HG03432 (cell line): ENCODE measurements around the gene SSH2.

Experiments
- ATAC-seq: cut with Tn5 transposase; IDR thresholded peaks from one replicate; pipeline ENCODE4 v1.9.1; 2021; ENCODE audit warnings: mild to moderate bottlenecking, moderate library complexity; ENCODE audit not compliant: unreplicated experiment

The SSH2 gene

DNA sequence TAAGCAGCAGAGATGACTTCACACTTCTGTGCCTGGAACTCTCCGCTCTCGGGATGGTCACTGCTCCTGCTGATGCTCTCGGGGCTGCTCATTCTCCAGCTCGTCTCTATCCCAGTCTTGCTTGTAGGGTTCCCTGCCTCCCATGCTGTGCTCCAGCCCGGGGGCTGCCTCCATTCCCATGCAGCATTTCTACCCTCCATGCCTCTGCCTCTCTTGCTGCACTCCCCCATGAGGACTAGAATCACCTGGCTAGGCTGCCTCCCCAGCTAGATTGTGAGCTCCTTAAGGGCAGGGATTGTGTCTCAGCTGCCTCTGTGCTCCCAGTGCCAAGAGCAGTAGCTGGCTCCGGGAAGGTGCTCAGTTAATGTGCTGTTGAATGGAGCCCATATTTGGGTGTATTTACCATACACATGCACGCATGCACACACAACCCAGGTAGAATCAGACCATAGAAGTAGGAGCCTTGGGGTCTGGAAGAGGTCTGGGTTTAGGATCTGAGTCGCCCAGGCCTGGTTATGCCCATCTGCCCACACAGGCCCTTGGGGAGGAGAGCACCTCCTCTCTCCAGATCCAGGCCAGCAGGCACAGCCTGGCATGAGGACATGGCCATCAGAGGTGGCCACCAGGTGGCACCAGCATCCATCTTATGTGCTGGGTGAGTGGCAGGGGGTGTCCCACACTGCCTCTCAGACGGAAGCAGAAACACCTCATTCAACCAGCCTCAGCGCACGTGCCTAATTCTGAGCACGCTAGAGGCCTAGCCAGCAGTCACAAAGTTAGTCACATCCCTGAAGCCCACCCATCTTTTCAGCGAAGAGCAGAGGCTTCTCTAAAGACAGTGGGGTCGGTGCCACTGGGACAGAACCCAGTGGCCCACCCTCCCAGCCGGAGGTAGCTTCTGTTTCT, 349.9 kb downstream of the SSH2 start:
- peak; percentile 69 for ATAC-seq

DNA sequence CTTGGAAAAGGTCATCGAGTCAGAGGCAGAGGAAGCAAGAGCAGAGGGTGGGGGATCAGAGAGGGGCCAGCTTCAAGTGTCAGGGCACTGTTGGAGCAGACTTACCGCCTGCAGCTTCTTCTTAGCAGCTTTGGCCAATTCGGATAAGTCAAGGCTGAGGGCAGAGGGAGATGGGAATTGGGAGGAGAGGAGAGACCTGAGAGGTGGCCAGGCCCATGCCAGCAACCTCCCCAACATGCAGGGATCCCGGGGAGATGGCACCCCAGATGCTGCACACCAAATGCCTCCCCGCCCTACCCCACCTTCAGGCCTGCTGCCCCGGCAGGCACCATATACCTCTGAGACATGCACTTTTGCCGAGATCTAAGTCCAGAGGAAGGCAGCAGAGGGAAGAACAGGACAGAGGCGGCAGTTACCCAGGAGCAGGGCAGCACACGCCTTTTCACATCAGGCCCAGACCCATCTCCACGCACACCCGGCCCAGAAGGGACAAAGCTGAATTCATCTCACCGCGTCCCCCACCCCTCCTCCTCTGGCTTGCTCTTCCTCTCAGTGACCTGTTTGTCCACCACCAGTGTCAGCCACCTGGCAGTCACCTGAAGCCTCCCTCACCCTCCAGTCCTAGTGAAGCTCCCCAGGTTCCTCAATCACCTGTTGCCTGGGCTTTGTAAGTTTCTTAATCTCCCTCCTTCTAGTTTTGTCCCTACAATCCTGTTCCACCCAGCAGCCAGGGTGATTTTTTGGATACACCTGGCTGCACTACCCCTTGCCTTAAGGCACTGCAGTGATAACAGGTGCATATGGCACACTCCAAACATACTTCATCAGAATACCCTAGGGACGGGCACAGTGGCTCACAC, 351.2 kb downstream of the SSH2 start:
- no peak for ATAC-seq

DNA sequence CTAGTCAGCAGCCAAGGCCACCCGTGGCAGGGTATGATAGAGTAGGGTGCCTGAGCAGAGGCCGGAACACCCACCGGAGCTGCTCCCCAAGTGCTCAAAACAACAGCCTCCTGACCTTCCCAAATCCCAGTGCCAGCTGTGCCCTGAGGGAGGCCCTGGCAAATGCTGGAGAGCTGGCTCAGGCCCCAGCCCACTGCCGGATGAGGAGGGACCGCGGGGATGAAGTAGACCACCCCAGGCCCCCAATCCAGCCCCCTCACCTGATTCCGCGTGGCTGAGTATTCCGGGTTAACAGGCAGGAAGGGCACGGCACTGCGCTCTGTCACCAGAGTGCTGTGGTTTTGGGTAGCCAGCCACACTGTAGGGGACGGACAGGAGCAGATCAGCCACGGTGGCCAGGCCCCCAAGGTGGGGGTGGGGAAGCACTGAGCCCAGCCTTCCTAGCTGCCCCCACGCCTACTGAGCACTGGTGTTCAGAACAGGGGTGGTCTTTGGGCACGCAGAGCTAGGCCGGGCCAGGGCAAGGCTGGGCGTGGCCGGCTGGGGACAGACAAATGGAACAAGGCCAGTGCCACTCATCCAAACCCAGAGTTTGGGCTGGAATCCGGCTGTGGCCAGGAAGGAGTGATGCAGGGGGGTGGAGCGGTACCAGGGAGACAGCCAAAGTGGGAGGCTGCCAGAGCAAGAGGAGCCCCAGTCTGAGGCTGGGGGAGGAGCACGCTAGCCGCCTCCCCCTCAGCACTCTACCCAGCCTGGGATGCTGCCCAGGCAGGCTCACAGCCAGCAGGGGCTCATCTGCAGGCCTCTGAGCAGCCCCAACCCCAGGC, 352.4 kb downstream of the SSH2 start:
- ATAC-seq: no peak

DNA sequence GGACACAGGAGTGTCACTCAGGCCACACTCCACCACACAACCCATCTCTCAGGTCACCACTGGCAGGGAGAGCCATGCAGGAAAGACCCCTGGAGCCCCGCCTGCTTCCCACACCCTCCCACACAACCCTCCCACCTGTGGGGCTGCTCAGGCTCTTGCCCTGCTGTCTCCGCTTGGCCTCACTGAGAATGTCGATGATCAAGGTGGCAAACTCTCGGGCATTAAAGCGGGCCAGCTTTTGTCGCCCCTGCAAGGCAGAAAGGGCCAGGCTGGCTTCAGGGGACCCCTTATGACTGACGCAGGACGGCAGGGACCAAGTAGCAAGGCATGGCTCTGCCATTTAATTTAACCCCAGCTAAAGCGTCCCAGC, 353.0 kb downstream of the SSH2 start:
- ATAC-seq: no peak

DNA sequence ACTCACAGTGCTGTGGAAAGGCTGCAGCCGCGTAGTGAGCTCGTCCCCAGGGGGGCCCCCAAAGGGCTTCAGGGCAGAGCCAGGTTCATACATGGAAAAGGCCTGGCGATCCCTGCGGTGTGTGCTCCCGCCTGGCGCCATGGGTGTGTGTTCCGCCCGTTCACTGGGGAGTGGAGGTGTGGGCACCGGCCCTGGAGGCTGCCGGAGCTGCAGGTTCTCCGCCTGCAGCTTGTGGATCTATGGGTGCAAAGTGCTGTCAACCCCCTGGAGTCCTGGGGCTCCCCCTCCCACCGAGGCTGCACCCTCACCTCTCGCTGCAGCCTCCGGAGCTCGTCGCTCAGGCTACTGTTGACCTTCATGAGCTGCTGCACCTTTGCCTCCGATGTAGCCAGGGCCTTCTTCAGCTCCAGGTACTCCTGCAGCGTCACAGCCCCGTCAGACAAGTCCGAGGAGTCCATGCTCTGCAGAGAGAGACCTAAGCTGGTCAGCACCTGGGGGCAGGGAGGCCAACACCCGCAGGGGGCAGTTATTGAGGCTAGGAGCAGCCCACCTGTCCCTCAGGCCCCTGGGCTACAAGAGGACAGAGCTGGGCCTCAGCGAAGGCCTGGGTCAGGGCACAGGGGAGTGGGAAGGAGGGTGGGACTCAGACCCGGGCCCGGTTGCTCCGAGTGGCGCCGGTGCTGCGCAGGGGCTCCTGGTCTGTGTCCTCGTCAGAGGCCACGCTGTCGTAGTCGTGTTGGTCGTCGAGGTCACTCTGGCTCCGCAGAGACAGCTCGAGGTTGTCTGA, 353.6 kb downstream of the SSH2 start:
- no peak for ATAC-seq
